PC-9 (cell line): ENCODE results near the gene BLOC1S6.

Experiments used
- CTCF ChIP-seq: fragments of 200-600 bp; sonication (generic); conservative IDR thresholded peaks from 2 replicates; pipeline ENCODE4 v1.6.1; 2017; ENCODE audit warnings: mixed run types, antibody characterized with exemption, mild to moderate bottlenecking, moderate library complexity
- EZH2 ChIP-seq: fragments of 200-600 bp; sonication (generic); IDR thresholded peaks from 2 replicates; pipeline ENCODE4 v1.8.0; 2017; ENCODE audit warnings: antibody characterized with exemption, low read depth

GRCh38 chr15:45657254-45657653 lies 70.1 kb downstream of the BLOC1S6 start:
- TF ChIP-seq EZH2 (no peak), CTCF (no peak)
